Transverse colon (tissue), 4 donors: Measurements from ENCODE around the gene YIPF5.

ENCODE experiments used
- CTCF ChIP-seq, 5 experiments: fragments of 200-600 bp in 3 of 5; fragments of 450-650 bp in 2 of 5; sonication (generic) in 3 of 5; IDR thresholded peaks; 1 replicate in 2 of 5; 2 replicates in 3 of 5; pipeline ENCODE4 v1.5.1; 2016 to 2017; ENCODE audit warnings: antibody characterized with exemption in 5 of 5, inconsistent platforms in 3 of 5, mild to moderate bottlenecking in 2 of 5, moderate library complexity in 1 of 5
- EP300 ChIP-seq: sonication (generic); formaldehyde crosslinking; IDR thresholded peaks from one replicate; pipeline ENCODE4 v1.6.1; 2017; ENCODE audit warnings: antibody characterized with exemption, low read depth
- POLR2A ChIP-seq: fragments of 450-650 bp; IDR thresholded peaks from one replicate; pipeline ENCODE4 v1.6.1; 2016; ENCODE audit warnings: antibody characterized with exemption, mild to moderate bottlenecking, moderate library complexity
- POLR2AphosphoS5 ChIP-seq, 3 donors: sonication (generic); formaldehyde crosslinking; IDR thresholded peaks; one replicate each; pipeline ENCODE4 v1.6.1; 2016; ENCODE audit warnings: antibody characterized with exemption in 3 of 3

- TF ChIP-seq POLR2AphosphoS5 (IDR thresholded peaks at IDR 0.05) (no peak), CTCF (IDR thresholded peaks at IDR 0.05) (no peak), POLR2A (no peak), EP300 (no peak)
Measured at GRCh38 chr5:144130306-144130705, 40.2 kb downstream of the YIPF5 start.
